OCI-LY1 (cell line): ENCODE results near the gene CELF4.
"Not testable (repeated sequence)": the region's sequence is repeated elsewhere in the genome, so short reads cannot be mapped to it uniquely, and the experiment has no call there.

Experiments used
- H2AFZ ChIP-seq: fragments of 200-600 bp; sonication (generic), shearing (Covaris generic); 2 replicates; pipeline ENCODE4 v1.6.0; 2014; ENCODE audit warnings: antibody characterized with exemption, mild to moderate bottlenecking, low read length
- H3F3A ChIP-seq: fragments of 200-600 bp; sonication (generic), shearing (Covaris generic); 2 replicates; pipeline ENCODE4 v1.6.0; 2014; ENCODE audit warnings: mild to moderate bottlenecking, antibody characterized with exemption, low read length, moderate library complexity; ENCODE audit not compliant: insufficient read depth
- H3K27ac ChIP-seq: fragments of 200-600 bp; sonication (generic); 2 replicates; pipeline ENCODE4 v1.5.1; 2014; ENCODE audit warnings: low read length, mixed run types, mild to moderate bottlenecking, low read depth; ENCODE audit not compliant: poor library complexity, severe bottlenecking
- H3K27me3 ChIP-seq: fragments of 200-600 bp; sonication (generic); 2 replicates; pipeline ENCODE4 v1.6.0; 2014; ENCODE audit warnings: antibody characterized with exemption, mild to moderate bottlenecking, low read length, moderate library complexity; ENCODE audit not compliant: insufficient read depth
- H3K36me3 ChIP-seq: fragments of 200-600 bp; sonication (generic); 2 replicates; pipeline ENCODE4 v1.6.1; 2014; ENCODE audit warnings: mild to moderate bottlenecking, antibody characterized with exemption, low read length, moderate library complexity, mixed read lengths; ENCODE audit not compliant: insufficient read depth
- H3K4me1 ChIP-seq: fragments of 200-600 bp; sonication (generic); 2 replicates; pipeline ENCODE4 v1.5.1; 2014; ENCODE audit warnings: mild to moderate bottlenecking, low read length, moderate library complexity; ENCODE audit not compliant: insufficient read depth, severe bottlenecking
- H3K4me2 ChIP-seq: fragments of 200-600 bp; sonication (generic), shearing (Covaris generic); 2 replicates; pipeline ENCODE4 v1.6.1; 2014; ENCODE audit warnings: low read length
- H3K4me3 ChIP-seq: fragments of 200-600 bp; sonication (generic); 2 replicates; pipeline ENCODE4 v1.5.1; 2014; ENCODE audit warnings: low read length, low read depth, mild to moderate bottlenecking, mixed read lengths; ENCODE audit not compliant: poor library complexity, severe bottlenecking
- H3K79me2 ChIP-seq: fragments of 200-600 bp; shearing (Covaris generic); 2 replicates; pipeline ENCODE4 v1.6.1; 2016; ENCODE audit warnings: mixed run types, low read length, mixed read lengths; ENCODE audit not compliant: insufficient read depth
- H3K9ac ChIP-seq: fragments of 200-600 bp; sonication (generic), shearing (Covaris generic); 2 replicates; pipeline ENCODE4 v1.6.1; 2014; ENCODE audit warnings: mild to moderate bottlenecking, low read length, mixed read lengths
- H3K9me2 ChIP-seq: fragments of 200-600 bp; sonication (generic), shearing (Covaris generic); 2 replicates; pipeline ENCODE4 v1.6.1; 2014; ENCODE audit warnings: low read depth, mild to moderate bottlenecking, low read length, mixed read lengths
- H3K9me3 ChIP-seq: fragments of 200-600 bp; shearing (Covaris generic); 2 replicates; pipeline ENCODE4 v1.6.1; 2014; ENCODE audit warnings: low read length, mixed read lengths
- H4K20me1 ChIP-seq: fragments of 200-600 bp; sonication (generic), shearing (Covaris generic); 2 replicates; pipeline ENCODE4 v1.6.0; 2016; ENCODE audit warnings: mild to moderate bottlenecking, low read length; ENCODE audit not compliant: insufficient read depth
- EZH2 ChIP-seq: fragments of 200-600 bp; sonication (generic), shearing (Covaris generic); IDR thresholded peaks from 2 replicates; pipeline ENCODE4 v1.8.0; 2017; ENCODE audit warnings: borderline replicate concordance, mixed run types, mild to moderate bottlenecking, antibody characterized with exemption, low read length, moderate library complexity, mixed read lengths
- TF ChIP-seq, protein P1 (sequence below): fragments of 200-600 bp; sonication (generic), shearing (Covaris generic); IDR thresholded peaks from 2 replicates; pipeline ENCODE4 v1.5.1; 2017; ENCODE audit warnings: mild to moderate bottlenecking, antibody characterized with exemption, low read length, moderate library complexity, mixed read lengths

Gene CELF4

DNA sequence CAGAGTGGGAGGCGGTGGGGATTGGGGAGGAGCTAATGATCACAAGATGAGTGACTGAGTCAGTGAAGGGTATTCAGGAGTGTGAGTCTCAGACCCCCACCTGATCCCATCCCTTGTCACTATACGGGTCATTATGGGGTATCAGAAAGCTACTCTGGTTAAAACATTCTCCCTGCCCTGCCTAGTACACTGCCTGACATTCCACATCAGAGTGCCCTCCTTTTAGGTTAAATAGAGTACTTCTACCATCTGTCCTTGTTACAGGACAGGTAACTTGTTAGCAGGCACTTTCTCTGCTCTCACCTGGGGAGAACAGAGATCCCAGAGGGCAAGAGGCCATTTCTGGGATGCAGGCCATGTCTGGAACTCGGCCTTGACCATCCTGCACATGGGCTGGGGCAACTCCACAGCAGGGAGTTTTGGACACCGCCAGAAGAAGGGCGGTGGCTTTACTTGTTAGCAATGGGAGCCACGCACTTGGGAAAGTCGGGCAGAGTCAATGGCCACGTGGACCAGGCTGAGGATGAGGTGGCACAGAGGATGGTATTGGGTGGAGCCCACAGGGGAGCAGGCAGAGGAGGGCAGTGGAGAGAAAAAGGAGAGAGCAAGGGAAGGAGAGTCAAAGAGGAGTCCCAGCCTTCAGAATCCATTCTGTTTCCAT, 98.5 kb downstream of the CELF4 start:
- H3K79me2 ChIP-seq, result no peaks in the 10 kb centered on the region
- no peak overlapping the region for H3K27ac ChIP-seq
- H2AFZ ChIP-seq, result no peak overlapping the region
- H4K20me1 ChIP-seq, result no peaks in the 10 kb centered on the region
- no peaks in the 10 kb centered on the region for H3K9me2 ChIP-seq
- no peak overlapping the region for H3K9ac ChIP-seq
- H3K27me3 ChIP-seq, result no peaks in the 10 kb centered on the region
- no peaks in the 10 kb centered on the region for H3K9me3 ChIP-seq
- no peak overlapping the region for H3K4me2 ChIP-seq
- no peaks in the 10 kb centered on the region for H3F3A ChIP-seq
- no peaks in the 10 kb centered on the region for H3K36me3 ChIP-seq
- H3K4me1 ChIP-seq, result no peaks in the 10 kb centered on the region
- H3K4me3 ChIP-seq, result no peak overlapping the region
- TF ChIP-seq, protein P1, sequence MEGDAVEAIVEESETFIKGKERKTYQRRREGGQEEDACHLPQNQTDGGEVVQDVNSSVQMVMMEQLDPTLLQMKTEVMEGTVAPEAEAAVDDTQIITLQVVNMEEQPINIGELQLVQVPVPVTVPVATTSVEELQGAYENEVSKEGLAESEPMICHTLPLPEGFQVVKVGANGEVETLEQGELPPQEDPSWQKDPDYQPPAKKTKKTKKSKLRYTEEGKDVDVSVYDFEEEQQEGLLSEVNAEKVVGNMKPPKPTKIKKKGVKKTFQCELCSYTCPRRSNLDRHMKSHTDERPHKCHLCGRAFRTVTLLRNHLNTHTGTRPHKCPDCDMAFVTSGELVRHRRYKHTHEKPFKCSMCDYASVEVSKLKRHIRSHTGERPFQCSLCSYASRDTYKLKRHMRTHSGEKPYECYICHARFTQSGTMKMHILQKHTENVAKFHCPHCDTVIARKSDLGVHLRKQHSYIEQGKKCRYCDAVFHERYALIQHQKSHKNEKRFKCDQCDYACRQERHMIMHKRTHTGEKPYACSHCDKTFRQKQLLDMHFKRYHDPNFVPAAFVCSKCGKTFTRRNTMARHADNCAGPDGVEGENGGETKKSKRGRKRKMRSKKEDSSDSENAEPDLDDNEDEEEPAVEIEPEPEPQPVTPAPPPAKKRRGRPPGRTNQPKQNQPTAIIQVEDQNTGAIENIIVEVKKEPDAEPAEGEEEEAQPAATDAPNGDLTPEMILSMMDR, result no peak
- no peak for TF ChIP-seq EZH2

GRCh38 chr18:37465958-37466357, 99.6 kb downstream of the CELF4 start:
- H3F3A ChIP-seq, result no peaks in the 10 kb centered on the region
- H4K20me1 ChIP-seq, result no peaks in the 10 kb centered on the region
- no peak overlapping the region for H3K27ac ChIP-seq
- H3K4me1 ChIP-seq, result no peaks in the 10 kb centered on the region
- no peak overlapping the region for H2AFZ ChIP-seq
- no peak overlapping the region for H3K9ac ChIP-seq
- no peak overlapping the region for H3K4me3 ChIP-seq
- H3K9me3 ChIP-seq, result no peaks in the 10 kb centered on the region
- TF ChIP-seq, protein P1, result no peak
- TF ChIP-seq EZH2, result no peak
- no peaks in the 10 kb centered on the region for H3K9me2 ChIP-seq
- H3K4me2 ChIP-seq, result no peak overlapping the region
- no peaks in the 10 kb centered on the region for H3K36me3 ChIP-seq
- H3K27me3 ChIP-seq, result no peaks in the 10 kb centered on the region; the same call in 1 of the 2 replicates
- no peaks in the 10 kb centered on the region for H3K79me2 ChIP-seq

- no peaks in the 10 kb centered on the region for H3K36me3 ChIP-seq
- no peaks in the 10 kb centered on the region for H3K9me2 ChIP-seq
- H3K9ac ChIP-seq, result no peak overlapping the region
- H3K4me1 ChIP-seq, result no peaks in the 10 kb centered on the region
- H3K27me3 ChIP-seq, result no peaks in the 10 kb centered on the region; the same call in 1 of the 2 replicates
- TF ChIP-seq EZH2, result no peak
- TF ChIP-seq, protein P1, result no peak
- H3K4me2 ChIP-seq, result no peak overlapping the region
- H3F3A ChIP-seq, result no peaks in the 10 kb centered on the region
- no peak overlapping the region for H2AFZ ChIP-seq
- H3K27ac ChIP-seq, result no peak overlapping the region
- H4K20me1 ChIP-seq, result no peaks in the 10 kb centered on the region
- H3K79me2 ChIP-seq, result no peaks in the 10 kb centered on the region
- no peak overlapping the region for H3K4me3 ChIP-seq
- no peaks in the 10 kb centered on the region for H3K9me3 ChIP-seq
Observed at GRCh38 chr18:37464257-37464656, 101.3 kb downstream of the CELF4 start.

- not testable (repeated sequence) for H3K27ac ChIP-seq, H3K4me2 ChIP-seq, H3F3A ChIP-seq, H4K20me1 ChIP-seq, H3K79me2 ChIP-seq, H3K4me3 ChIP-seq, H3K4me1 ChIP-seq, H3K9ac ChIP-seq, H2AFZ ChIP-seq, H3K27me3 ChIP-seq, H3K9me2 ChIP-seq, H3K9me3 ChIP-seq, H3K36me3 ChIP-seq
Observed at GRCh38 chr18:37461329-37461728, 104.3 kb downstream of the CELF4 start.
